Activated T-cell treated with anti-CD3 and anti-CD28 coated beads, Interleukin-2, amount 50 U/mL, for 48 hours (primary cell): ENCODE results near the gene TREX2.

ENCODE experiments used
- DNase-seq, 2 experiments: peaks; one replicate each; pipeline ENCODE4 v3.0.0-alpha.2; 2020

The TREX2 gene

GRCh38 chrX:153454901-153455550, 9.2 kb upstream of the TREX2 start:
- no peak for DNase-seq

GRCh38 chrX:153450949-153451277, 5.1 kb upstream of the TREX2 start:
- no peak for DNase-seq

- no peak for DNase-seq
These were observed 4.5 kb upstream of the TREX2 start for GRCh38 chrX:153450114-153450948.

- no peak for DNase-seq
These were observed 3.7 kb upstream of the TREX2 start for GRCh38 chrX:153449368-153450113.

- no peak for DNase-seq
These were observed 2.9 kb upstream of the TREX2 start for GRCh38 chrX:153448556-153449367.

GRCh38 chrX:153447581-153447960, 1.7 kb upstream of the TREX2 start:
- no peak for DNase-seq

- DNase-seq = no peak
These were observed 1.2 kb upstream of the TREX2 start for GRCh38 chrX:153446950-153447580.

- no peak for DNase-seq
These were observed 730 bp upstream of the TREX2 start for GRCh38 chrX:153446636-153446936.

GRCh38 chrX:153445106-153445855, 575 bp downstream of the TREX2 start:
- no peak for DNase-seq

- no peak for DNase-seq
These were observed 1.4 kb downstream of the TREX2 start for GRCh38 chrX:153444333-153445011.

- DNase-seq = no peak
These were observed 2.2 kb downstream of the TREX2 start for GRCh38 chrX:153443476-153444332.

- no peak for DNase-seq
These were observed 3.4 kb downstream of the TREX2 start for GRCh38 chrX:153442463-153442862.

- DNase-seq = no peak
These were observed 3.9 kb downstream of the TREX2 start for GRCh38 chrX:153441981-153442380.

- DNase-seq = no peak
These were observed 4.6 kb downstream of the TREX2 start for GRCh38 chrX:153441296-153441695.

- DNase-seq = no peak
These were observed 5.2 kb downstream of the TREX2 start for GRCh38 chrX:153440556-153441135.

GRCh38 chrX:153439977-153440376, 5.9 kb downstream of the TREX2 start:
- no peak for DNase-seq

- no peak for DNase-seq
These were observed 7.3 kb downstream of the TREX2 start for GRCh38 chrX:153438532-153438931.

- DNase-seq = no peak
These were observed 10.0 kb downstream of the TREX2 start for GRCh38 chrX:153435845-153436244.

GRCh38 chrX:153434801-153435200, 11.1 kb downstream of the TREX2 start:
- no peak for DNase-seq

- no peak for DNase-seq
These were observed 12.0 kb downstream of the TREX2 start for GRCh38 chrX:153433781-153434285.
